Adrenal gland (tissue), 5 donors: ENCODE data around the gene OSBP2.

Experiments
- POLR2A ChIP-seq, 2 donors: fragments of 450-650 bp; IDR thresholded peaks; one replicate each; pipeline ENCODE4 v1.6.1; 2017; ENCODE audit warnings: antibody characterized with exemption in 2 of 2, mild to moderate bottlenecking in 2 of 2, moderate library complexity in 1 of 2
- TF ChIP-seq, protein P1 (sequence below), 6 experiments: fragments of 450-650 bp in 4 of 6; fragments of 200-600 bp in 2 of 6; sonication (generic) in 1 of 6; IDR thresholded peaks; 1 replicate in 5 of 6; 2 replicates in 1 of 6; pipeline versions ENCODE4 v1.5.1 to v1.8.0; 2016 to 2021; ENCODE audit warnings: antibody characterized with exemption in 6 of 6, mild to moderate bottlenecking in 2 of 6, moderate library complexity in 1 of 6
- donor health status: DM: no; HTN: no; CAD: no.

DNA sequence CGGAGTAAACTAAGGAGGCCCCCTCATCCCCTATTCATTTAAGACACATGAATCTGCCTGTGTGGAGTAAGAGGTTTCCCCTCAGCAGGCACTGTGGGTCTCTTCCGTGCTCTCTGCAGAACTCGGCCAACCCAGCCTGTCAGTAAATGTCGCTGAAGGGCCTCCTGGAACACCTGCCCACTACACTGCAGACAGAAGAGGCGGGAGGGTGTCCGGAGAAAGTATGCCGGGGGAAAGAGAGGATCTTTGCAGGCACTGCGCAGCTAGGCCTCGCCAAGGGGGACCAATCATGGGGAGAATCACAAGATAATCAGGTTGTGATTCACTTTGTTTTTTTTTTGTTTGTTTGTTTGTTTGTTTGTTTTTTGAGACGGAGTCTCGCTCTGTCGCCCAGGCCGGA is 163.1 kb downstream of the OSBP2 start:
- TF ChIP-seq, protein P1, sequence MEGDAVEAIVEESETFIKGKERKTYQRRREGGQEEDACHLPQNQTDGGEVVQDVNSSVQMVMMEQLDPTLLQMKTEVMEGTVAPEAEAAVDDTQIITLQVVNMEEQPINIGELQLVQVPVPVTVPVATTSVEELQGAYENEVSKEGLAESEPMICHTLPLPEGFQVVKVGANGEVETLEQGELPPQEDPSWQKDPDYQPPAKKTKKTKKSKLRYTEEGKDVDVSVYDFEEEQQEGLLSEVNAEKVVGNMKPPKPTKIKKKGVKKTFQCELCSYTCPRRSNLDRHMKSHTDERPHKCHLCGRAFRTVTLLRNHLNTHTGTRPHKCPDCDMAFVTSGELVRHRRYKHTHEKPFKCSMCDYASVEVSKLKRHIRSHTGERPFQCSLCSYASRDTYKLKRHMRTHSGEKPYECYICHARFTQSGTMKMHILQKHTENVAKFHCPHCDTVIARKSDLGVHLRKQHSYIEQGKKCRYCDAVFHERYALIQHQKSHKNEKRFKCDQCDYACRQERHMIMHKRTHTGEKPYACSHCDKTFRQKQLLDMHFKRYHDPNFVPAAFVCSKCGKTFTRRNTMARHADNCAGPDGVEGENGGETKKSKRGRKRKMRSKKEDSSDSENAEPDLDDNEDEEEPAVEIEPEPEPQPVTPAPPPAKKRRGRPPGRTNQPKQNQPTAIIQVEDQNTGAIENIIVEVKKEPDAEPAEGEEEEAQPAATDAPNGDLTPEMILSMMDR (IDR thresholded peaks at IDR 0.05), result no peak
- no peak for TF ChIP-seq POLR2A (IDR thresholded peaks at IDR 0.05)
